CD14-positive monocyte (primary cell): ENCODE measurements around the gene LBP. TPM values are rescaled to one million over a fixed set of nuclear protein-coding genes. Genes with fewer than 3 reads are reported as not detected.
"Not testable (repeated sequence)": the region's sequence is repeated elsewhere in the genome, so short reads cannot be mapped to it uniquely, and the experiment has no call there.

Experiments
- DNase-seq, 3 donors: peaks; one replicate each; pipeline ENCODE4 v3.0.0-alpha.2; 2011 to 2022
- H2AFZ ChIP-seq: 2 replicates; pipeline ENCODE4 v1.6.0; 2012; ENCODE audit warnings: mild to moderate bottlenecking, low read depth, low read length, inconsistent platforms; ENCODE audit not compliant: insufficient read depth, poor library complexity, severe bottlenecking
- H3K27ac ChIP-seq, 2 donors: 1 replicate in 1 of 2; 2 replicates in 1 of 2; pipeline ENCODE4 v1.5.1; 2012 to 2013; ENCODE audit warnings: low read length in 2 of 2, control low read depth in 1 of 2, inconsistent platforms in 1 of 2, low read depth in 1 of 2, mild to moderate bottlenecking in 1 of 2
- H3K27me3 ChIP-seq, 2 donors: one replicate each; pipeline versions ENCODE4 v1.6.0 to v1.6.1; 2011 to 2013; ENCODE audit warnings: low read length in 2 of 2; ENCODE audit not compliant: control insufficient read depth in 2 of 2, insufficient read depth in 2 of 2
- H3K36me3 ChIP-seq, 2 donors: replicated peaks in 1 of 2; 1 replicate in 1 of 2; 2 replicates in 1 of 2; pipeline versions ENCODE4 v1.5.1 to v1.6.1; 2012 to 2013; ENCODE audit warnings: low read length in 2 of 2, control low read depth in 1 of 2, inconsistent platforms in 1 of 2, mild to moderate bottlenecking in 1 of 2; ENCODE audit not compliant: insufficient read depth in 2 of 2, control insufficient read depth in 1 of 2
- H3K4me1 ChIP-seq, 2 donors: 1 replicate in 1 of 2; 2 replicates in 1 of 2; pipeline versions ENCODE4 v1.5.1 to v1.6.1; 2012 to 2013; ENCODE audit warnings: low read length in 2 of 2, control low read depth in 1 of 2, inconsistent platforms in 1 of 2, mild to moderate bottlenecking in 1 of 2, moderate library complexity in 1 of 2; ENCODE audit not compliant: insufficient read depth in 2 of 2, control insufficient read depth in 1 of 2
- H3K4me2 ChIP-seq: replicated peaks from 2 replicates; pipeline ENCODE3; 2012; ENCODE audit warnings: low read length, moderate library complexity, mild to moderate bottlenecking; ENCODE audit not compliant: poor library complexity, severe bottlenecking; ENCODE audit errors: extremely low read depth
- H3K4me3 ChIP-seq, 3 experiments: fragments of 200-600 bp in 1 of 3; sonication (generic) in 1 of 3; replicated peaks in 1 of 3; 1 replicate in 2 of 3; 2 replicates in 1 of 3; pipeline ENCODE4 v1.5.1; 2011 to 2013; ENCODE audit warnings: low read length in 3 of 3, mild to moderate bottlenecking in 3 of 3, control low read depth in 2 of 3, low read depth in 2 of 3, inconsistent platforms in 1 of 3, moderate library complexity in 1 of 3
- H3K79me2 ChIP-seq: 2 replicates; pipeline ENCODE4 v1.6.0; 2012; ENCODE audit warnings: mild to moderate bottlenecking, control low read depth, inconsistent platforms, low read length, moderate library complexity; ENCODE audit not compliant: insufficient read depth
- H3K9ac ChIP-seq: 2 replicates; pipeline ENCODE4 v1.6.0; 2017; ENCODE audit warnings: low read length, mild to moderate bottlenecking; ENCODE audit not compliant: insufficient read depth, poor library complexity, severe bottlenecking
- H3K9me3 ChIP-seq, 2 donors: replicated peaks in 1 of 2; 1 replicate in 1 of 2; 2 replicates in 1 of 2; pipeline versions ENCODE4 v1.5.1 to v1.6.1; 2012 to 2013; ENCODE audit warnings: low read length in 2 of 2, control low read depth in 1 of 2; ENCODE audit not compliant: control insufficient read depth in 1 of 2, insufficient read depth in 1 of 2
- H4K20me1 ChIP-seq: 2 replicates; pipeline ENCODE4 v1.6.0; 2012; ENCODE audit warnings: mild to moderate bottlenecking, low read length, control low read depth, moderate library complexity; ENCODE audit not compliant: insufficient read depth
- H3K27ac Mint-ChIP-seq, 7 donors: one replicate each; pipeline ENCODE4 v1.8.0; 2020; ENCODE audit warnings: mild to moderate bottlenecking in 7 of 7, mixed read lengths in 7 of 7, moderate library complexity in 6 of 7, inconsistent platforms in 2 of 7
- H3K27me3 Mint-ChIP-seq, 3 donors: one replicate each; pipeline ENCODE4 v1.8.0; 2021 to 2022; ENCODE audit warnings: low read depth in 3 of 3, mild to moderate bottlenecking in 3 of 3, mixed read lengths in 3 of 3, moderate library complexity in 3 of 3, inconsistent platforms in 1 of 3
- H3K36me3 Mint-ChIP-seq, 2 donors: one replicate each; pipeline ENCODE4 v1.8.0; 2020; ENCODE audit warnings: mixed read lengths in 2 of 2, inconsistent platforms in 1 of 2, mild to moderate bottlenecking in 1 of 2
- H3K4me1 Mint-ChIP-seq: one replicate; pipeline ENCODE4 v1.8.0; 2020; ENCODE audit warnings: mild to moderate bottlenecking, mixed read lengths
- H3K4me3 Mint-ChIP-seq, 2 donors: one replicate each; pipeline ENCODE4 v1.8.0; 2020; ENCODE audit warnings: mild to moderate bottlenecking in 2 of 2, mixed read lengths in 2 of 2, moderate library complexity in 1 of 2
- H3K9me3 Mint-ChIP-seq, 7 donors: one replicate each; pipeline ENCODE4 v1.8.0; 2020 to 2022; ENCODE audit warnings: mixed read lengths in 7 of 7, mild to moderate bottlenecking in 6 of 7, moderate library complexity in 6 of 7, inconsistent platforms in 2 of 7
- CTCF ChIP-seq: fragments of 200-600 bp; IDR thresholded peaks from one replicate; pipeline ENCODE4 v1.8.0; 2022; ENCODE audit warnings: antibody characterized with exemption, mild to moderate bottlenecking
- WGBS: methylation state at CpG from one replicate; pipeline ENCODE4 v1.1.5; 2013; ENCODE audit warnings: missing lambda C conversion rate; ENCODE audit not compliant: insufficient coverage; 5-methylcytosine and 5-hydroxymethylcytosine counted together
- intact Hi-C, 2 donors: fragments of 100-400 bp; cut with micrococcal nuclease; formaldehyde crosslinking; loops; one replicate each; pipeline versions ENCODE4 v1.15.0 to v1.15.1; 2023
- polyA plus RNA-seq, 3 donors: library from polyadenylated mRNA; depleted of rRNA in 1 of 3; unstranded in 2 of 3; stranded (reverse) in 1 of 3; fragments of 300-500 nt in 2 of 3; fragments of >200 nt in 1 of 3; fragmentation: Illumina TruSeq in 2 of 3; gene quantifications; 1 replicate in 2 of 3; 2 replicates in 1 of 3; pipeline ENCODE4 v1.2.3, GENCODE V29; 2012 to 2021

The LBP gene
- polyA plus RNA-seq, 3 donors = not detected

GRCh38 chr20:38406476-38406875, 60.2 kb downstream of the LBP start:
- no peak for TF ChIP-seq CTCF
- Histone ChIP-seq H3K27ac (no peak overlapping the region), H3K9ac (no peak overlapping the region), H4K20me1 (no peaks in the 10 kb centered on the region), H2AFZ (no peak overlapping the region), H3K4me2 (no peak overlapping the region), H3K79me2 (no peaks in the 10 kb centered on the region), H3K4me1 (no peaks in the 10 kb centered on the region), H3K4me3 (no peak overlapping the region), H3K27me3 (no peaks in the 10 kb centered on the region), H3K36me3 (peaks cover 0 to 14% of the 10 kb centered on the region in 2 donors), H3K9me3 (no peaks in the 10 kb centered on the region)
- Mint-ChIP-seq H3K27ac (no peak overlapping the region), H3K36me3 (peaks cover 4 to 13% of the 10 kb centered on the region in 2 donors), H3K27me3 (peaks cover 1 to 6% (median 4%) of the 10 kb centered on the region in 3 donors), H3K4me3 (no peak overlapping the region), H3K4me1 (no peaks in the 10 kb centered on the region), H3K9me3 (peaks cover 0 to 6% (median 1%) of the 10 kb centered on the region in 7 donors)
- no peak for DNase-seq
- WGBS = 90% methylated on average over 4 of the region's 5 CpGs
- intact Hi-C loops = loop anchor here in 1 of 2 donors (5.0 kb wide), 1 partner anchor 174 kb away; no protein-coding TSS in a partner anchor

- H3K4me2 ChIP-seq = no peak overlapping the region
- no peaks in the 10 kb centered on the region for H4K20me1 ChIP-seq
- no peaks in the 10 kb centered on the region for H3K27me3 ChIP-seq
- Mint-ChIP-seq H3K27me3 (peaks cover 1 to 6% (median 3%) of the 10 kb centered on the region in 3 donors), H3K4me1 (no peaks in the 10 kb centered on the region), H3K9me3 (peaks cover 0 to 6% (median 3%) of the 10 kb centered on the region in 7 donors), H3K27ac (no peak overlapping the region), H3K4me3 (no peak overlapping the region), H3K36me3 (peaks cover 4 to 18% of the 10 kb centered on the region in 2 donors)
- no peaks in the 10 kb centered on the region for H3K79me2 ChIP-seq
- no peak for TF ChIP-seq CTCF
- H2AFZ ChIP-seq = no peak overlapping the region
- H3K9me3 ChIP-seq = no peaks in the 10 kb centered on the region
- no peak overlapping the region for H3K9ac ChIP-seq
- no peak overlapping the region for H3K27ac ChIP-seq
- no peak overlapping the region for H3K4me3 ChIP-seq
- peaks cover 2 to 20% of the 10 kb centered on the region in 2 donors for H3K36me3 ChIP-seq
- intact Hi-C loops = loop anchor here in 1 of 2 donors (5.0 kb wide), 1 partner anchor 175 kb away; no protein-coding TSS in a partner anchor
- H3K4me1 ChIP-seq = no peaks in the 10 kb centered on the region
- 100% methylated on average over 4 of the region's 29 CpGs for WGBS
- no peak for DNase-seq
These were observed 61.0 kb downstream of the LBP start for GRCh38 chr20:38407321-38407720.

GRCh38 chr20:38407822-38408221, 61.5 kb downstream of the LBP start:
- H3K4me1 ChIP-seq, H3K9ac ChIP-seq: not testable (repeated sequence)
- intact Hi-C loops = loop anchor here in 1 of 2 donors (2.0 to 5.0 kb wide), 2 partner anchors 176 to 351 kb away; no protein-coding TSS in a partner anchor

More at GRCh38 chr20:38407822-38408221, 61.5 kb downstream of the LBP start:
- H3K27me3 Mint-ChIP-seq, H3K4me1 Mint-ChIP-seq, H3K4me3 Mint-ChIP-seq, H3K79me2 ChIP-seq, H2AFZ ChIP-seq, H3K4me2 ChIP-seq, H3K9me3 ChIP-seq, H3K27ac Mint-ChIP-seq, H3K27ac ChIP-seq, H4K20me1 ChIP-seq, DNase-seq, H3K4me3 ChIP-seq, H3K27me3 ChIP-seq, H3K9me3 Mint-ChIP-seq: not testable (repeated sequence)
- peaks cover 3 to 25% of the 10 kb centered on the region in 2 donors for H3K36me3 ChIP-seq
- H3K36me3 Mint-ChIP-seq = peaks cover 8 to 23% of the 10 kb centered on the region in 2 donors
- WGBS = 100% methylated on average over 2 of the region's 9 CpGs
